ENCODE measurements around the gene LZTR1.

- no peak for TF ChIP-seq POLR2A (IDR thresholded peaks at IDR 0.05)
- no peak for TF ChIP-seq CTCF (IDR thresholded peaks at IDR 0.05)
- no peak for TF ChIP-seq POLR2AphosphoS5 (IDR thresholded peaks at IDR 0.05)
Measured at GRCh38 chr22:20987375-20987774, 5.3 kb downstream of the LZTR1 start.

All from sigmoid colon (tissue), 4 donors.